LNCaP clone FGC (cell line): ENCODE measurements around the gene CSNK1G2.

Source experiments
- DNase-seq: peaks from one replicate; pipeline ENCODE4 v3.0.0-alpha.2; 2011; ENCODE audit warnings: low read depth
- H3K4me3 ChIP-seq: 2 replicates; pipeline ENCODE4 v1.5.1; 2011; ENCODE audit warnings: mild to moderate bottlenecking, low read depth, low read length, control low read depth
- CTCF ChIP-seq: IDR thresholded peaks from 2 replicates; pipeline ENCODE4 v1.5.1; 2012; ENCODE audit warnings: mild to moderate bottlenecking; ENCODE audit not compliant: control insufficient read depth, insufficient read depth; ENCODE audit errors: extremely low read depth

The CSNK1G2 gene

GRCh38 chr19:1968279-1969175 lies 27.6 kb downstream of the CSNK1G2 start:
- TF ChIP-seq CTCF, result no peak
- no peak overlapping the region for H3K4me3 ChIP-seq
- DNase-seq, result no peak

GRCh38 chr19:1969176-1970002 lies 28.4 kb downstream of the CSNK1G2 start:
- no peak overlapping the region for H3K4me3 ChIP-seq
- no peak for TF ChIP-seq CTCF

GRCh38 chr19:1970003-1970805 lies 29.2 kb downstream of the CSNK1G2 start:
- no peak for TF ChIP-seq CTCF
- DNase-seq, result no peak
- H3K4me3 ChIP-seq, result no peak overlapping the region

More at GRCh38 chr19:1969176-1970002, 28.4 kb downstream of the CSNK1G2 start:
- DNase-seq, result no peak

- no peak overlapping the region for H3K4me3 ChIP-seq
- TF ChIP-seq CTCF, result no peak
- no peak for DNase-seq
Observed at GRCh38 chr19:1970806-1971502, 30.0 kb downstream of the CSNK1G2 start.

GRCh38 chr19:1974381-1975161 lies 33.6 kb downstream of the CSNK1G2 start:
- no peak for TF ChIP-seq CTCF
- H3K4me3 ChIP-seq, result no peak overlapping the region
- DNase-seq, result no peak
